Activated T-helper 9 cell treated with anti-CD3 and anti-CD28 coated beads, Interleukin-2, amount 50 U/mL, for 16 hours (primary cell): ENCODE results near the gene MARS1.
"Not testable (repeated sequence)": the region's sequence is repeated elsewhere in the genome, so short reads cannot be mapped to it uniquely, and the experiment has no call there.

Experiments
- DNase-seq: peaks from one replicate; pipeline ENCODE4 v3.0.0-alpha.2; 2020; ENCODE audit warnings: low read depth

MARS1 gene

DNA sequence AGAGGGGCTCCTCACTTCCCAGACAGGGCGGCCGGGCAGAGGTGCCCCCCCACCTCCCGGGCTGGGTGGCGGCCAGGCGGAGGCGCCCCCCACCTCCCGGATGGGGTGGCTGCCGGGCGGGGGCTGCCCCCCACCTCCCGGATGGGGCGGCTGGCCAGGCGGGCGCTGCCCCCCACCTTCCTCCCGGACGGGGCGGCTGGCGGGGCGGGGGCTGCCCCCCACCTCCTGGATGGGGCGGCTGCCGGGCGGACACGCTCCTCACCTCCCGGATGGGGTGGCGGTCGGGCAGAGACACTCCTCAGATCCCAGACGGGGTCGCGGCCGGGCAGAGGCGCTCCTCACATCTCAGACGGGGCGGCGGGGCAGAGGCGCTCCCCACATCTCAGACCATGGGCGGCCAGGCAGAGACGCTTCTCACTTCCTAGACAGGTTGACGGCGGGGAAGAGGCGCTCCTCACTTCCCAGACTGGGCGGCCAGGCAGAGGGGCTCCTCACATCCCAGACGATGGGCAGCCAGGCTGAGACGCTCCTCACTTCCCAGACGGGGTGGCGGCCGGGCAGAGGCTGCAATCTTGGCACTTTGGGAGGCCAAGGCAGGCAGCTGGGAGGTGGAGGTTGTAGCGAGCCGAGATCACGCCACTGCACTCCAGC is 7.3 kb downstream of the MARS1 start:
- DNase-seq = not testable (repeated sequence)

DNA sequence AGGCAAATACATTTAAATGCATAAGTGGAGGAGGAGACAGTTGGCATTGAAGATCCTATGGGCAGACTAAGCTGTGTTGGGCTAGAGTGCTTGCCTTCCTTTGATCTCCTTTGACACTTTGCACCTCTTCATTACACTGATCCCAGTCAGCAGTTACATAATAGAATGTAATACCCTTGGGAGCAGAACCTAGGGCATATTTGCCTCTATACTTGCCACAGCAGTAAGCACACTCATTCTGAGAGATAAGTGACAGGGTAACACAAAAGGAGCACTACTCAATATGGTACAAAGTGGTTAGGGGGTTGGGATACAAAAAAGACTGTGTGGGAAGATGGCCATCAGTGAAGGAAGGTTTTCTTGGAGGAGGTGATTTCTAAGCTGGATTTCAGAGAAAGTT is 9.0 kb downstream of the MARS1 start:
- DNase-seq = no peak

DNA sequence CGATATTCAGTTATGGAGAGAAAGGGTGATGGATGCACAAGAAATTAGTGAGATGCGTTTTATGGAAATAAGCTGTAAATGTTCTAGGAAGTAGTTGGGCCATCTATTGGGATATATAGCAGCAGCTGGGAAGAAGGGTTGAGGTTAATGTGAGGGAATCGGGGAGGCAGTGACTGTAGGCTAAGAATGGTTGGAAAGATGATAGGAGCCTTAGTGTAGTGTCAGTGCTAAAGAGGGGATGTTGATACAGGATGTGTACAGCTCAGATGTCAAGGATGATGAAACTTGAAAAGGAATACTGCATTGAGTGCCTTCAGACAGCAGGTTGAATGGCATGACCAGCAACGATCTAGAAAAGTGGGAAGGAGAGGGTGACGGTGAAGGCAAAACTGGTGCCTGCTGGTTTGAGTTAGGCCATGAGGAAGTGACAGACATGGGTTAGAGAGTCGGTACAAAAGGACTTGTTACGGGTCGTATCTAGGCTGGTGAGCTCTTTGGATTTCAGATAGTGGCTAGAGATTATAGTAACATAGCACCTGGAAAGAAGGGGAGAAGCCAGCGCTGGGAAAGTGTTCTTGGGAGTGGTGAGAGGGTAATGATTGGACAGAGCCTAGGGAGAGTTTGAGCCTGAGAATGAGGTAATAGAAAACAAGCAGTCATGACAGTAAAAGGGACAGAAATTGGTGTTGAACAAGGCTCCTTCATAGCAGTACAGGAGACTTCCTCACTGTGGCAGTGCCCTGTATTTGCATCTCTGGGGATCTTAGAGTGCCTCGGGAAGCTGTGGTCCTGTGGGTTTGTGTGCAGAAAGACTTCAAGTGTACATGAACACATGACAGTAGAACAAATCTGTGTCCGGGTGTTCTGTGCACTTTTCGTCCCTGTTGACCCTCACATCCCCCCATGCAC is 9.6 kb downstream of the MARS1 start:
- no peak for DNase-seq

DNA sequence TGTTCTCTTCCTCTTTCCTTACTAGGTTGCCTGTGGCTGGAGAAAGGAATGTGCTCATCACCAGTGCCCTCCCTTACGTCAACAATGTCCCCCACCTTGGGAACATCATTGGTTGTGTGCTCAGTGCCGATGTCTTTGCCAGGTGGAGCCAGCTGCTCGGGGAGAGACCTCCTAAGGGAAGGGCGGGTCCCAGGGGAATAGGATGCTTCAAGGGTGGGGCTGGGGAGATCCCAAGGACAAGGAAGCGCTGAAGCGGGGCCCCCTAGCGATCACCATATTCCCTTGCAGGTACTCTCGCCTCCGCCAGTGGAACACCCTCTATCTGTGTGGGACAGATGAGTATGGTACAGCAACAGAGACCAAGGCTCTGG is 10.2 kb downstream of the MARS1 start:
- no peak for DNase-seq

DNA sequence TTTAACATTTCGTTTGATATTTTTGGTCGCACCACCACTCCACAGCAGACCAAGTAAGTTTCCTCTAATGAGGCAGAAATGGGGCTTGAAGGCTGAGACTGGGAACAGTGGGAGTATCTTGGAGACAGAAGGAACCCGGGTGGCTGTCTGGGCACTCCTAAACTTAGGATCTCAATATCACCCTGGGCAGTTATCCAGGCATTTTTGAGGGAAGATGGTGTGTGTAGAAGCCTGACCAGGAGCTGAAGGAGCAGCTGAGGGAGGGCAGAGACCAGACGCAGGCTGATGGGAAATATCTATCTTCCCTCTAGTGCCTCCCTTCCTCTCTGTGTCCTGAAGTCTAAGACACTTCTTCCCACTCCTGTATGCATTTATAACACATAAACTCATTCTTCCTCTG is 10.7 kb downstream of the MARS1 start:
- DNase-seq = no peak

DNA sequence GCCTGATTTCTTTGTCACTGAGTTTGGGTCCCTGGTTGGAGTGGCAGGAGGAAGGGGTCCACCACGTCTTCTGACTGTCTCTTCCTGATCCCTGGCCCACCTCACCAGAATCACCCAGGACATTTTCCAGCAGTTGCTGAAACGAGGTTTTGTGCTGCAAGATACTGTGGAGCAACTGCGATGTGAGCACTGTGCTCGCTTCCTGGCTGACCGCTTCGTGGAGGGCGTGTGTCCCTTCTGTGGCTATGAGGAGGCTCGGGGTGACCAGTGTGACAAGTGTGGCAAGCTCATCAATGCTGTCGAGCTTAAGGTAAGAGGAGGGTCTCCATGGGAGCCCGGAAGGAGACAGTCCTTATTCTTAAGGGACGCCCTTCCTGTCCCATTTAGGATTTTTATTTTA is 12.3 kb downstream of the MARS1 start:
- no peak for DNase-seq

DNA sequence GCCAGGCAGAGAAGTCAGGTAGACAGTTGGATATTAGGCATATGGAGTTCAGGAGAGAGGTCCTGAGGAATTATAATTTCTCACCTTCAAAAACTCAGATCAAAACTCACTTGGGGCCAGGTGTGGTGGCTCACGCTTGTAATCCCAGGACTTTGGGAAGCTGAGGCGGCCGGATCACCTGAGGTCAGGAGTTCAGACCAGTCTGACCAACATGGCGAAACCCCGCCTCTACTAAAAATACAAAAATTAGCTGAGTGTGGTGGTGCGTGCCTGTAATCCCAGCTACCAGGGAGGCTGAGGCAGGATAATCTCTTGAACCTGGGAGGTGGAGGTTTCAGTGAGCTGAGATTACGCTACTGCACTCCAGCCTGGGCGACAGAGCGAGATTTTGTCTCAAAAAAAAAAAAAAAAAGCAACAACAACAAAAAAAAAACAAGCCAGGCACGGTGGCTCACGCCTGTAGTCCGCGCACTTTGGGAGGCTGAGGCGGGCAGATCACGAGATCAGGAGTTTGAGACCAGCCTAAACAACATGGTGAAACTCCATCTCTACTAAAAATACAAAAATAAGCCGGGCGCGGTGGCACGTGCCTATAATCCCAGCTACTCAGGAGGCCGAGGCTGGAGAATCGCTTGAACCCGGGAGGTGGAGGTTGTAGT is 14.6 kb downstream of the MARS1 start:
- not testable (repeated sequence) for DNase-seq

DNA sequence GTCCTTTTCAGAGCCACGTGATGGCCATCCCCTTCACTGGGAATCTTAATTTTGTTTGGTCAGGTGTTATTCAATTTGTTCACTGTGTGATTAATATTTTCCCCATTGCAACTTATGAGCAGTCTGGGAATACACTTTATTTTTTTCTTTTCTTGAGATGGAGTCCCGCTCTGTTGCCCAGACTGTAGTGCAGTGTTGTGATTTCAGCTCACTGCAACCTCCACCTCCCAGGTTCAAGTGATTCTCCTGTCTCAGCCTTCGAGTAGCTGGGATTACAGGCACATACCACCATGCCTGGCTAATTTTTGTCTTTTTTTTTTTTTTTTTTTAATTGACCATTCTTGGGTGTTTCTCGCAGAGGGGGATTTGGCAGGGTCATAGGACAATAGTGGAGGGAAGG is 18.7 kb downstream of the MARS1 start:
- not testable (repeated sequence) for DNase-seq

DNA sequence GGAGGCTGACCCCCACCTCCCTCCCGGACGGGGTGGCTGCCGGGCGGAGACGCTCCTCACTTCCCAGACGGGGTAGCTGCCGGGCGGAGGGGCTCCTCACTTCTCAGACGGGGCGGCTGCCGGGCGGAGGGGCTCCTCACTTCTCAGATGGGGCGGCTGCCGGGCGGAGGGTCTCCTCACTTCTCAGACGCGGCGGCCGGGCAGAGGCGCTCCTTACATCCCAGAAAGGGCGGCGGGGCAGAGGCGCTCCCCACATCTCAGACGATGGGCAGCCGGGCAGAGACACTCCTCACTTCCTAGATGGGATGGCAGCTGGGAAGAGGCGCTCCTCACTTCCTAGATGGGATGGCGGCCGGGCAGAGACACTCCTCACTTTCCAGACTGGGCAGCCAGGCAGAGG is 19.9 kb downstream of the MARS1 start:
- DNase-seq = not testable (repeated sequence)

DNA sequence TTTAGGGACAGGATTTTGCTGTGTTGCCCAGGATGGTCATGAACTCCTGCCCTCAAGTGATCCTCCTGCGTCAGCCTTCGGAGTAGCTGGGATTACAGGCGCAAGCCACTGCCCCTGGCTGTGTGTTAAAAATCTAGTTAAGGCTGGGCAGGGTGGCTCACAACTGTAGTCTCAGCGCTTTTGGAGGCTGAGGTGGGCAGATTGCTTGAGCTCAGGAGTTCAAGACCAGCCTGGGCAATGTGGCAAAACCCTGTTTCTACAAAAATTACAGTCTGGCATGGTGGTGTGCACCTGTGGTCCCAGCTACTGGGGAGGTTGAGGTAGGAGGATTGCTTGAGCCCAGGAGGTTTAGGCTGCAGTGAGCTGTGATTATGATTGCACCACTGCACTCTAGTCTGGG is 23.3 kb downstream of the MARS1 start:
- DNase-seq = no peak

DNA sequence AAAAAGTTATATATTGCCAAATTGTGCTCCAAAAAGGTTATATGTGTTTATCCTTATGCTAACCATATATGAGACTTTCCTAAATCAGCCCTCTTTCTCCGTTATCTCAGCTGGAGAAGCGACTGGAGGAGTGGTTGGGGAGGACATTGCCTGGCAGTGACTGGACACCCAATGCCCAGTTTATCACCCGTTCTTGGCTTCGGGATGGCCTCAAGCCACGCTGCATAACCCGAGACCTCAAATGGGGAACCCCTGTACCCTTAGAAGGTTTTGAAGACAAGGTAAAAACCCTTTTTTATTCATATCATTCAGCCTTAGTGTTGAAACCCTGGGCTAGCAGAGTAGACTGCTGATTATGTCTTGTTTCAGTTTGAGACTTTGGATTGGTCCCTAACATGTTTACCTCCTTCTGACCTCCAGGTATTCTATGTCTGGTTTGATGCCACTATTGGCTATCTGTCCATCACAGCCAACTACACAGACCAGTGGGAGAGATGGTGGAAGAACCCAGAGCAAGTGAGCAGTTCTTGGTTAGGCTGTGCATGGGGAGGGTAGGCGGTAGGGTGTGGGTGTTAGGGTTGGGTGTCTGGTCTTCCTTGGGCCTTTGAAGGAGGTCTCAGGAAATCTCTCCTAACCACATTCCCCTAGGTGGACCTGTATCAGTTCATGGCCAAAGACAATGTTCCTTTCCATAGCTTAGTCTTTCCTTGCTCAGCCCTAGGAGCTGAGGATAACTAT is 23.9 kb downstream of the MARS1 start:
- DNase-seq = no peak

DNA sequence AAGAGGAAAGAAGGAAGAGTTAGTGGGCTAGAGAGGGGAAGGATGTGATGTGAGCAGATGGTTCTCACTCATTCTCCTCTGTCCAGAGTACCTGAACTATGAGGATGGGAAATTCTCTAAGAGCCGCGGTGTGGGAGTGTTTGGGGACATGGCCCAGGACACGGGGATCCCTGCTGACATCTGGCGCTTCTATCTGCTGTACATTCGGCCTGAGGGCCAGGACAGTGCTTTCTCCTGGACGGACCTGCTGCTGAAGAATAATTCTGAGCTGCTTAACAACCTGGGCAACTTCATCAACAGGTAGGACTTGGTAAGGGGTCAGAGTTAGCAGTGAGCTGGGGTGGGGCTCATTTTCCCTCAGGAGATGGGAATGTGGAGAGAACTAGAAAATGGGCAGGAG is 24.8 kb downstream of the MARS1 start:
- DNase-seq = no peak

DNA sequence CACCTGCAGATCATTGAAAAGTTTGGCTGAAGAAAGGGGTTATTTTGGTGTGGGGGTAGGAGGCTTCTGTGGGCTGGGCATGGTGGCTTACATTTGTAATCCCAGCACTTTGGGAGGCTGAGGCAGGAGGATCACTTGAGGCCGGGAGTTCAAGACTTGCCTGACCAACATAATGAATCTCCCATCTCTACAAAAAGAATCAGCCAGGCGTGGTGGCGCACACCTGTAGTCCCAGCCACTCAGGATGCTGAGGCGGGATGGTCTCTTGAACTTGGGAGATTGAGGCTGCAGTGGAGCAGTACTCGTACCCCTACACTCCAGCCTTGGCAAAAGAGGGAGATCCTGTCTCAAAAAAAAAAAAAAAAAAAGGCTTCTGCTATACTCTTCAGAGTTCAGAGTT is 25.4 kb downstream of the MARS1 start:
- DNase-seq = no peak

DNA sequence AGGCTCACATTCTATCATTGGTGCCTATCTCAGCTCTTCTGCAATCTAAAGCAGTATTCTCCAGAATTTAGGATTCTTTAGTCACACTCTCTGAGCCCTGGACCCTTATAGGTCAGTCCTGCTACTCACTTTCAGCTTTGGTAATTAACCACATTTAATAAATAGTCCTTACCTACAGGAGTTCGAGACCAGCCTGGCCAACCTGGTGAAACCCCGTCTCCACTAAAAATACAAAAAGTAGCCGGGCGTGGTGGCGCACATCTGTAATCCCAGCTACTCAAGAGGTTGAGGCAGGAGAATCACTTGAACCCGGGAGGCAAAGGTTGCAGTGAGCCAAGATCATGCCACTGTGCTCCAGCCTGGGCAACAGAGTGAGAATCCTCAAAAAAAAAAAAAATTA is 25.8 kb downstream of the MARS1 start:
- DNase-seq = not testable (repeated sequence)

DNA sequence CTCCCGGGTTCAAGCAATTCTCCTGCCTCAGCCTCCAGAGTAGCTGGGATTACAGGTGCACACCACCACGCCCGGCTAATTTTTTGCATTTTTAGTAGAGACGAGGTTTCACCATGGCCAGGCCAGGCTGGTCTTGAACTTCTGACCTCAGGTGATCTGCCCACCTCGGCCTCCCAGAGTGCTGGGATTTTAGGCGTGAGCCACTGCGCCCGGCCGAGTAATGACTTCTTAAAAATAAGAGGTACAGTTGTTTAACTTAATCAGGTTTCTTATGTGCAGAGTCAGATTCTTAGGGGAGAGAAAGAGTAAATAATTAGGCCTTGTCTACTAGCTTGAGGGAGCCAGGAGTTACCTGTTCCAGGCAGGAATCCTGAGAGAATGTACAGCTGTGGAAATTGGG is 26.4 kb downstream of the MARS1 start:
- not testable (repeated sequence) for DNase-seq

DNA sequence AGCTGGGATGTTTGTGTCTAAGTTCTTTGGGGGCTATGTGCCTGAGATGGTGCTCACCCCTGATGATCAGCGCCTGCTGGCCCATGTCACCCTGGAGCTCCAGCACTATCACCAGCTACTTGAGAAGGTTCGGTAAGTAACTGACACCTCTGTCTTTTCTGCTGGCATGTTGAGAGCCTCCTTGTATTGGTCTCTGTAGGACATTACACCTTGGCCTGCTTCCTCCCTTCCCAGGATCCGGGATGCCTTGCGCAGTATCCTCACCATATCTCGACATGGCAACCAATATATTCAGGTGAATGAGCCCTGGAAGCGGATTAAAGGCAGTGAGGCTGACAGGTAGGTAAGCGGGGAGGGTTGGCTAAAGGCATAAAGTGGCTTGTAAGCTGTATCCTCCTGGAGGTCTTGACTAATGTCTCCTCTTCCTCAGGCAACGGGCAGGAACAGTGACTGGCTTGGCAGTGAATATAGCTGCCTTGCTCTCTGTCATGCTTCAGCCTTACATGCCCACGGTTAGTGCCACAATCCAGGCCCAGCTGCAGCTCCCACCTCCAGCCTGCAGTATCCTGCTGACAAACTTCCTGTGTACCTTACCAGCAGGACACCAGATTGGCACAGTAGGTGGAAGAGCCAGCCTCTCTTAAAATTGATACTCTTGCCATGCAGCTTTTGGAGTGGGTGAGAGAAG is 27.0 kb downstream of the MARS1 start:
- no peak for DNase-seq

DNA sequence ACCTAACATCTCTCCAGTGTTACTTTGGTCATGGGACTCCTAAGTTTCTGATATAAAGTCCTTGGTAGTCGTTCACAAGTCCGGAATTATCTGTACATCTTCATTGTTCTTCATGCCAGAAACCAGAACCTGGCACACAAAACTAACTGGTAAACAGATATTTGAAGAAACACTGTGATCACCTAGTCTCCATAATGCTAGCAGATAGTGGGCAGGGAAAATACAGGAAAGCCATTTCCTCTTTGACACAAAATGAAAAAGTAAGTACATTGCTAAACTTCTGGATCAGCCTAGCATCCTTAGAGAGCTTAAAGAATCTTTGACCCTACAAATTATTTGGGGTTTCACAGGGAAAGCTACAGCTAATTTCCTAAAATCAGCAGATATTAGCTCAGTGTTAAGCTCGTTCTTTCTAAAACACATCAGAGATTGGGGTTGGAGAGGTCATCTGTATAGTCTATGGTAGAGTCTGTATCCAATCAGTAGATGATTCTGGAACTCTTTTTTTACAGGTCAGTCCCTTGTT is 27.6 kb downstream of the MARS1 start:
- DNase-seq = no peak

DNA sequence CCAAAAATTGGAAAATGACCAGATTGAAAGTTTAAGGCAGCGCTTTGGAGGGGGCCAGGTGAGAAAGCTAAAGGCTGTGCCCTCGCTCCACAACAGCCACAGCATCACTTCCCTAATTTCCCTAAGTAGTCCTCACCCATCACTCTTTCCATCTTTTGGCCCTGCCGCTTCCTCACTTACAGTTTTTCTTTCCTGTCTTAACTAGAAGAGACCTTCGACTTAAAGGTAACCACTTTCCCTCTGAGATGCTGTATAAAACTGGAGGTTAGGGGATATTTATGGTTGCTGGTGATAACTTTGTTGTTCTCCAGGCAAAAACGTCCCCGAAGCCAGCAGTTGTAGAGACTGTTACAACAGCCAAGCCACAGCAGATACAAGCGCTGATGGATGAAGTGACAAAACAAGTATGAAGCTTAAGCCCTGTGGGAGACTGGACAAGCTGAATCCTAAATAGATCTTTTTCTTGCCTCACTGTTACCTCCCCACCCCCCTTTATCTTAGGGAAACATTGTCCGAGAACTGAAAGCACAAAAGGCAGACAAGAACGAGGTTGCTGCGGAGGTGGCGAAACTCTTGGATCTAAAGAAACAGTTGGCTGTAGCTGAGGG is 28.2 kb downstream of the MARS1 start:
- DNase-seq = no peak

DNA sequence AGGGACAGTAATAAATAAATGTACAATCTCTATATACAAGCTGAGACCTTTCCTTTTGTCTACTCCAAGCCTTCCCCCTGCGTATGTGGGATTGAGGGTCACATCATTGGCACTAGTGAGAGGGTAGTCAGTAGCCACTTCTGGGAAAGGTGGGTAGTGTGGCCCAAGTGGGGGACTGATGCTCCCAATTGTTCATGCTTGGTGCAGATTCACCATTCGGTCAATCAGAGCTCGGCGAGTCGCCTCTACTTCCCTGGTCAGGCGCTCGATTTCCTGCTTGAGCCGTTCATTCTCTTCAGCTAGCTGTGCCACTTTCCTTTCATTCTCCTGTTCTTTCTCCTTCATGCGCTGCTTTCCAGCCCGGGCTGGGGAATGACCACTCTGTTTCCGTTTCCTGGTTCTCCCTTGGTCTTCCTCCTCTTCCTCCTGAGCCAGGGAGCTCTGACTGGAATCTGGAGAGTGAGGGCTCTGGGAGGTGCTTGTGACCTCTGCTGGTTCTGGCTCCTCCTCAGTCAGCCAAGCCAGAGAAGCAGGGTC is 28.8 kb downstream of the MARS1 start:
- DNase-seq = no peak

DNA sequence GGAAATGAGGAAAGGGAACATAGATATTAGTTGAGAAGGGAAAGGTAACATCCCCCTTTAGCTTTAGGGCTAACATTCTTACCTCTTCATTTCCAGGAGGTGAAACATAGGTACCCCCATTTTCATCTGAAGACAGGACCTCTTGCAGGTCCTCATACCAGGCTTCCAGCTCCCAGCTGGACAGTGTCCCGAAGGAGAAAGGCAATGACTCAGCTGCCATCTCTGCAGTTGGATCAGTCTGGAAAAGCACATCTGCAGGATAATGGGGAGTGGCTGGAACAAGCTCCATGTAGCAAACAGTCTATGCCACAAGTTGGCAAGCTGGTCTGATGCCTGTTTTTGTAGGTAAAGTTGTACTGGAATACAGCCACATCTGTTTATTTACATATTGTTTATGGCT is 29.3 kb downstream of the MARS1 start:
- DNase-seq = no peak

DNA sequence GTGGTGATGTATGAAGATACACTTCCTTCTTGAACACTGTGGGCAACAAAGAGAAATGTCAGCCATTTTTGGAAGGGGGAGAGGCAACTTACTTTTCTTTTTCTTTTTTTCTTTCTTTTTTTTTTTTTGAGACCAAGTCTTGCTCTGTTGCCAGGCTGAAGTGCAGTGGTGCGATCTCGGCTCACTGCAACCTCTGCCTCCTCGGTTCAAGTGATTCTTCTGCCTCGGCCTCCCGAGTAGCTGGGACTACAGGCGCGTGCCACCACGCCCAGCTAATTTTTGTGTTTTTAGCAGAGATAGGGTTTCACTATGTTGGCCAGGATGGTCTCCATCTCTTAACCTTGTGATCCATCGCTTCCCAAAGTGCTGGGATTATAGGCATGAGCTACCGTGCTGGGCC is 29.9 kb downstream of the MARS1 start:
- DNase-seq = not testable (repeated sequence)
